Right atrium auricular region (tissue), 2 donors: ENCODE data around the gene ZNF33B. TPM values are rescaled to one million over a fixed set of nuclear protein-coding genes. Genes with fewer than 3 reads are reported as not detected.
A peak's percentile ranks its signal among the peaks of the same experiment; 100 is the strongest.
"Not testable (repeated sequence)": the region's sequence is repeated elsewhere in the genome, so short reads cannot be mapped to it uniquely, and the experiment has no call there.

Experiments used
- DNase-seq: peaks from one replicate; pipeline ENCODE4 v3.0.0-alpha.2; 2019; ENCODE audit warnings: low spot score
- H3K27ac ChIP-seq, 2 donors: fragments of 200-600 bp; sonication (generic); 1 replicate in 1 of 2; 2 replicates in 1 of 2; pipeline ENCODE4 v1.5.1; 2016 to 2019
- H3K27me3 ChIP-seq, 2 donors: fragments of 200-600 bp; sonication (generic); one replicate each; pipeline versions ENCODE4 v1.5.1 to v1.6.0; 2017 to 2019
- H3K36me3 ChIP-seq: fragments of 200-600 bp; sonication (generic); one replicate; pipeline ENCODE4 v1.5.1; 2016
- H3K4me1 ChIP-seq, 2 donors: fragments of 200-600 bp; sonication (generic); one replicate each; pipeline versions ENCODE4 v1.5.1 to v1.6.0; 2017 to 2019
- H3K4me3 ChIP-seq, 2 donors: fragments of 200-600 bp; sonication (generic); 1 replicate in 1 of 2; 2 replicates in 1 of 2; pipeline ENCODE4 v1.5.1; 2017 to 2019; ENCODE audit warnings: mild to moderate bottlenecking in 1 of 2, moderate library complexity in 1 of 2
- H3K9me3 ChIP-seq, 2 donors: fragments of 200-600 bp; sonication (generic); one replicate each; pipeline ENCODE4 v1.5.1; 2019
- total RNA-seq, 2 donors: library from RNA; depleted of rRNA; stranded (reverse); fragments of >200 nt; gene quantifications; one replicate each; pipeline ENCODE4 v1.1.0, GENCODE V29; 2016
- TF ChIP-seq, protein P1 (sequence below), 2 donors: fragments of 200-600 bp; sonication (generic); IDR thresholded peaks; one replicate each; pipeline ENCODE4 v1.5.1; 2019; ENCODE audit warnings: antibody characterized with exemption in 2 of 2

Gene ZNF33B
- total RNA-seq, 2 donors from 2014 or later = 7.0 to 11.2 TPM

DNA sequence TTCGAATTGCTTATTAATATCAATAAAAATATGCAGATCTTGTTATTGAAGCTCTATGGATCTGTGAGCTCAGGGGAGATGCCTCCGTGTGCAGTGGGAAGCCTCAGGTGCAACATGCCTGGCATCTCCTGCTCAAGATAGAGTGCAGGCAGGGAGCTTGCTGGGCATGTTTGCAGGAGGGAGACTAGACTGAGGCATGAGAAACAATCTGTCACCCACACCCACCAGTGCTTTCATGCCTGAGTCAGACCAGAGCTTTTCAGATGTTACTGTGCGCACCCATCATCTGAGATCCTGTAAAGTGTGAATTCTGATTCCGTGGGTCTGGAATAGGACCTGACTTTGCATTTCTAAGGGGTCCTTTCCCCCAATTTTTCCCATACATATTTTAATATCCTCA is 62.0 kb downstream of the ZNF33B start:
- Histone ChIP-seq H3K9me3 (no peaks in the 10 kb centered on the region), H3K27ac (no peak overlapping the region), H3K27me3 (no peaks in the 10 kb centered on the region), H3K4me3 (no peak overlapping the region), H3K4me1 (no peaks in the 10 kb centered on the region), H3K36me3 (no peaks in the 10 kb centered on the region)
- DNase-seq = no peak
- TF ChIP-seq, protein P1, sequence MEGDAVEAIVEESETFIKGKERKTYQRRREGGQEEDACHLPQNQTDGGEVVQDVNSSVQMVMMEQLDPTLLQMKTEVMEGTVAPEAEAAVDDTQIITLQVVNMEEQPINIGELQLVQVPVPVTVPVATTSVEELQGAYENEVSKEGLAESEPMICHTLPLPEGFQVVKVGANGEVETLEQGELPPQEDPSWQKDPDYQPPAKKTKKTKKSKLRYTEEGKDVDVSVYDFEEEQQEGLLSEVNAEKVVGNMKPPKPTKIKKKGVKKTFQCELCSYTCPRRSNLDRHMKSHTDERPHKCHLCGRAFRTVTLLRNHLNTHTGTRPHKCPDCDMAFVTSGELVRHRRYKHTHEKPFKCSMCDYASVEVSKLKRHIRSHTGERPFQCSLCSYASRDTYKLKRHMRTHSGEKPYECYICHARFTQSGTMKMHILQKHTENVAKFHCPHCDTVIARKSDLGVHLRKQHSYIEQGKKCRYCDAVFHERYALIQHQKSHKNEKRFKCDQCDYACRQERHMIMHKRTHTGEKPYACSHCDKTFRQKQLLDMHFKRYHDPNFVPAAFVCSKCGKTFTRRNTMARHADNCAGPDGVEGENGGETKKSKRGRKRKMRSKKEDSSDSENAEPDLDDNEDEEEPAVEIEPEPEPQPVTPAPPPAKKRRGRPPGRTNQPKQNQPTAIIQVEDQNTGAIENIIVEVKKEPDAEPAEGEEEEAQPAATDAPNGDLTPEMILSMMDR (IDR thresholded peaks at IDR 0.05) = no peak

DNA sequence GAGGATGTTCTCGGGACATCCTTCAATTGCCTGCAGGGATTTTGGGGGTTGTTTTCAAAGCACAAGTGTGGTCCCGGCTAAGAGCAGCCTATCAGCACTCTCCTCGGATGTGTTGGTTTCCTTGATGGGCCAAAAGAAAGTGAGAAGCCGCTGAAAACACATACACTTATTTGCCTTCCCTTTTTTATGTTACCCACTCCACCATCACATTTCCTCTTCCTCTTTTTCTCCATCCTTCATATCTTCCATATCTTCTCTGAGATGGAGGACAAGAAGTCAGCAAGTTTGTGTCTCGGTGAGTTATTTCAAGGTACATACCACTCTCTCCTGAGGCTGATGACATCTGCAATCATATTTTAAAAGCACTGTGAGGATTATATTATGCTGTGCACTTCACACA is 64.0 kb downstream of the ZNF33B start:
- no peaks in the 10 kb centered on the region for H3K9me3 ChIP-seq
- DNase-seq = no peak
- no peaks in the 10 kb centered on the region for H3K27me3 ChIP-seq
- H3K4me1 ChIP-seq = no peaks in the 10 kb centered on the region
- TF ChIP-seq, protein P1 (IDR thresholded peaks at IDR 0.05) = no peak
- H3K36me3 ChIP-seq = no peaks in the 10 kb centered on the region
- no peak overlapping the region for H3K4me3 ChIP-seq
- no peak overlapping the region for H3K27ac ChIP-seq

DNA sequence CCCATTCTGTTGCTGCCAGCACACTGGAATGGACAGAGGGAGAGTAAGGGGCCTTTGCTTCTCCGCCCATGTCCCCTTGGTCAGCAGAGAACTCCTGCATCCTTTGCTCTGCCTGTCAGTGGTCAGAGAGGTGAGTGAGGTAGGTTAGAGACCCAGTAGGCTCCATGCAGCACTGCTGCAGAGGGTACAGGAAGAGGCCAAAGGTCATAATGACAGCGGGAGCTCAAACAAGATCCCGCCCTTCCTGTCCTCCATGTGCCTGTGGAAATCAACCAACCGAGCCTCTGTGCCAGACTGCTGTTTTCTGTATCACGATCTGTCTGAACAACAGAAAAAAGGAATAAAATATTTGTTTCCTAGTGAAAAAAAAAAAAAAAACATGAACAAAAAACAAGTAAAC is 81.4 kb downstream of the ZNF33B start:
- Histone ChIP-seq H3K27me3 (no peaks in the 10 kb centered on the region), H3K4me1 (peaks cover 0 to 8% of the 10 kb centered on the region in 2 donors), H3K36me3 (no peaks in the 10 kb centered on the region), H3K9me3 (no peaks in the 10 kb centered on the region), H3K4me3 (no peak overlapping the region), H3K27ac (no peak overlapping the region)
- no peak for DNase-seq
- TF ChIP-seq, protein P1 (IDR thresholded peaks at IDR 0.05) = no peak

DNA sequence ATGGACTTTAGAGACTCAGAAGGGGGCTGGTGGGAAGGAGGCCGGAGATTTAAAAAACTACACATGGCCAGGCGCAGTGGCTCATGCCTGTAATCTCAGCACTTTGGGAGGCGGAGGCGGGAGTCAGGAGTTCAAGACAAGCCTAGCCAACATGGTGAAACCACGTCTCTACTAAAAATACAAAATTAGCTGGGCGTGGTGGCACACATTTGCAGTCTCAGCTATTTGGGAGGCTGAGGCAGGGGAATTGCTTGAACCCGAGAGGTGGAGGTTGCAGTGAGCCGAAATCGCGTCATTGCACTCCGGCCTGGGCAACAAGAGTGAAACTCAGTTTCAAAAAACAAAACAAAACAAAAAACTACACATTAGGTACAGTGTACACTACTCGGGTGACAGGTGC is 84.8 kb downstream of the ZNF33B start:
- Histone ChIP-seq H3K27ac (peak overlapping the region in 1 of 2 donors; percentile 70), H3K4me1 (peaks cover 0 to 21% of the 10 kb centered on the region in 2 donors), H3K4me3 (peak overlapping the region in 1 of 2 donors; percentile 76)
- not testable (repeated sequence) for H3K27me3 ChIP-seq, DNase-seq, H3K36me3 ChIP-seq, H3K9me3 ChIP-seq

DNA sequence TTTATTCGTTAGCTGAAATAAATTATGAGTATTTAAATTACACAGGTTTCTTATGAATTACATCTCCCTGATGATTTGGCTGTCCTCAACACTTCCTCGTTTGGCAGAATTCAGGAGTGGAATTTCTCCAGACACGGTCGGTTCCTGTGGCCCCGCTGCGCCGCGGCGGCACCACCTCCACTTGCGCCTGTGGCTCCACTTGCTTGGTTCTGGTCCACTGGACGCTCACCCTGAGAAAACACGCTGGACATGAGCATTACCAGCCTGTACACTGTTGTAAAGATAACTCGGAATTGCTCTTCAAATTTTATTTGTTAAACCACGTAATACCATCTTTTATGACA is 85.3 kb downstream of the ZNF33B start:
- peaks cover 0 to 21% of the 10 kb centered on the region in 2 donors for H3K4me1 ChIP-seq
- no peaks in the 10 kb centered on the region for H3K27me3 ChIP-seq
- H3K36me3 ChIP-seq = no peaks in the 10 kb centered on the region
- H3K27ac ChIP-seq = peak overlapping the region; percentile 67 to 70
- H3K4me3 ChIP-seq = peak overlapping the region; percentile 68 to 76
- no peak for DNase-seq
- H3K9me3 ChIP-seq = no peaks in the 10 kb centered on the region
- TF ChIP-seq, protein P1 (IDR thresholded peaks at IDR 0.05) = no peak

DNA sequence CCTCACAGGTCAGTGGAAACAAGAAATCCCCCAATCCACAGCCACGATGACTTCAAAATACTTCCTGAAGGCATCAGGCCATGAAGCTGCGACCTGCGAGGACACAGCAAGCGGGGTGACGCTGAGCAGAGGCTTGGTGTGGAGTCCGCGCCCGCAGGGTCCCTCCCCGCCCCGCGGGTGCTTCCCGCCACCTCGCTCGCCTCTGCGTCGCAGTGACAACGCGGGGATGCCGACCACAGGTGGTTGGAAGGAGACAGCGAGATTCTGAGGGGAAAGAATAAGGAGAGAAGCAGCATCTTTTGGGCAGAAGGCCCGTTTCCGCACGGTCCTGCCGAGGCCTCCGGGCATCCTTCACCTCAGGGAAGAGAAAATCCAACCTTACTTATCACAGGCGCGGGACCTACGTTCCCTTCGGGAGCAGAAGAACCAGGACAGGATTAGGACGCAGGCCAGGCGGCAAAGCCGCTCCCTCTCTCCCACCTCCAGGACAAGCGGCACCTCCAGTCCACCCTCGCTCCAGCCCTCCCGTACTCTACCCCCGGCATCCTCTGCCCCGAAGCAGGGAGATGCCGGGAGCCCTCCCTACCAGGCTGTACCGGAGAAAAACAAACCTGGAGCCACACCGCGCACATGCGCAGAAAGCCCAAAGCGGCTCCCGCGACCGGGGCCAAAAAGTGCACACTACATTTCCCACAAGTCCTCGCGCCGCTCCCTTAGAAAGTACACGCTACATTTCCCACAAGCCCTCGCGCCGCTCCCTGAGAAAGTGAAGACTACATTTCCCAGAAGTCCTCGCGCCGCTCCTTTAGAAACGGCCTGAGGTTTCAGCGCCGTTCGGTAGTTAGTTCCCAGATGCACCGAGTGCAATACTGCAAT is 85.9 kb downstream of the ZNF33B start:
- TF ChIP-seq, protein P1 (IDR thresholded peaks at IDR 0.05) = no peak
- Histone ChIP-seq H3K27ac (peak overlapping the region; percentile 70 to 75), H3K27me3 (no peaks in the 10 kb centered on the region), H3K4me3 (peak overlapping the region; percentile 68 to 76), H3K9me3 (peaks cover 0 to under 1% of the 10 kb centered on the region in 2 donors), H3K4me1 (peaks cover 0 to 21% of the 10 kb centered on the region in 2 donors), H3K36me3 (no peaks in the 10 kb centered on the region)
- DNase-seq = peak; percentile 98
